Duodenal mucosa (tissue), 2 donors: Measurements from ENCODE around the gene MTX1.
"Not testable (repeated sequence)": the region's sequence is repeated elsewhere in the genome, so short reads cannot be mapped to it uniquely, and the experiment has no call there.

Experiments used
- H3K27ac ChIP-seq: one replicate; pipeline ENCODE4 v1.7.0; 2013; ENCODE audit warnings: low read depth, low read length
- H3K27me3 ChIP-seq, 2 donors: one replicate each; pipeline ENCODE4 v1.7.0; 2013; ENCODE audit warnings: low read length in 2 of 2, control low read depth in 1 of 2; ENCODE audit not compliant: insufficient read depth in 2 of 2, control insufficient read depth in 1 of 2
- H3K36me3 ChIP-seq, 2 donors: one replicate each; pipeline ENCODE4 v1.7.0; 2013; ENCODE audit warnings: low read length in 2 of 2, control low read depth in 1 of 2; ENCODE audit not compliant: insufficient read depth in 2 of 2, control insufficient read depth in 1 of 2
- H3K4me1 ChIP-seq, 2 donors: one replicate each; pipeline ENCODE4 v1.7.0; 2013; ENCODE audit warnings: low read length in 2 of 2, control low read depth in 1 of 2; ENCODE audit not compliant: insufficient read depth in 2 of 2, control insufficient read depth in 1 of 2
- H3K4me3 ChIP-seq, 2 donors: one replicate each; pipeline ENCODE4 v1.7.0; 2013; ENCODE audit warnings: low read length in 2 of 2, low read depth in 1 of 2
- H3K9ac ChIP-seq, 2 donors: one replicate each; pipeline ENCODE4 v1.7.0; 2013; ENCODE audit warnings: low read length in 2 of 2, low read depth in 1 of 2
- H3K9me3 ChIP-seq, 2 donors: one replicate each; pipeline ENCODE4 v1.7.0; 2013; ENCODE audit warnings: low read length in 2 of 2, control low read depth in 1 of 2; ENCODE audit not compliant: control insufficient read depth in 1 of 2

The MTX1 gene, protein sequence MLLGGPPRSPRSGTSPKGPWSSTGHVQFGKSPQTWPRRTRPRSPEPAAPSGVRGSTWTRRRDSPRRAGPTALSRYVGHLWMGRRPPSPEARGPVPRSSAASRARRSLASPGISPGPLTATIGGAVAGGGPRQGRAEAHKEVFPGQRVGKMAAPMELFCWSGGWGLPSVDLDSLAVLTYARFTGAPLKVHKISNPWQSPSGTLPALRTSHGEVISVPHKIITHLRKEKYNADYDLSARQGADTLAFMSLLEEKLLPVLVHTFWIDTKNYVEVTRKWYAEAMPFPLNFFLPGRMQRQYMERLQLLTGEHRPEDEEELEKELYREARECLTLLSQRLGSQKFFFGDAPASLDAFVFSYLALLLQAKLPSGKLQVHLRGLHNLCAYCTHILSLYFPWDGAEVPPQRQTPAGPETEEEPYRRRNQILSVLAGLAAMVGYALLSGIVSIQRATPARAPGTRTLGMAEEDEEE

DNA sequence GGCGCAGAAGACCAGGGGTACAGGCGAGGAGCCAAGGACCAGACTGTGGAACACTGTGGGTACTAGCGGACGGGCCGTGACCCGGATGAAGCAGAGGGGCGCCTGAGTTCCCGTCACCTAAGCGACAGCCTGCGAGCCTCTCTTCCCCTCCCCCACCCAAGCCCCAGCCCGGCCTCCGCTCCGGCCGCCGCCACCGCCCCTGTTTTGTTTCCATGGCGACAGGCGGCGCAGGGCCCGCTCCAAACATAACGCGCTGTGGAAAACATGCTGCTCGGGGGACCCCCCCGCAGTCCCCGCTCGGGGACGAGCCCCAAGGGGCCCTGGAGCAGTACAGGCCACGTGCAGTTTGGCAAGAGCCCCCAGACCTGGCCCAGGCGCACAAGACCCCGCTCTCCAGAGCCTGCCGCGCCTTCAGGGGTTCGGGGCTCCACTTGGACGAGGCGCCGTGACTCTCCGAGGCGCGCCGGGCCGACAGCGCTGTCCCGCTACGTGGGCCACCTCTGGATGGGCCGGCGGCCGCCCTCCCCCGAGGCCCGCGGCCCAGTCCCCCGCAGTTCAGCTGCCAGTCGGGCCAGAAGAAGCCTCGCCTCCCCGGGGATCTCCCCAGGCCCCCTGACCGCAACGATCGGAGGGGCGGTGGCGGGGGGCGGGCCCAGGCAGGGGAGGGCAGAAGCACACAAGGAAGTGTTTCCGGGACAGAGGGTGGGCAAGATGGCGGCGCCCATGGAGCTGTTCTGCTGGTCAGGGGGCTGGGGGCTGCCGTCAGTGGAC, at the start of gene MTX1:
TSS of gene MTX1 (plus strand) at position 155 of the 771 bp plus-strand sequence. CDS start at position 265, 110 bp downstream.
- Histone ChIP-seq H3K27me3 (no peaks in the 10 kb centered on the region), H3K9me3 (no peaks in the 10 kb centered on the region), H3K9ac (peak within 1 kb of the TSS; percentile 71 to 85), H3K36me3 (peaks cover 0 to 4% of the 10 kb centered on the region in 2 donors), H3K4me3 (peak within 1 kb of the TSS; percentile 84 to 91), H3K4me1 (peaks cover 21 to 26% of the 10 kb centered on the region in 2 donors), H3K27ac (peak within 1 kb of the TSS; percentile 99)

- no peak overlapping the region for H3K27ac ChIP-seq
- H3K4me3 ChIP-seq: no peak overlapping the region
- no peaks in the 10 kb centered on the region for H3K9me3 ChIP-seq
- H3K27me3 ChIP-seq: no peaks in the 10 kb centered on the region
- H3K9ac ChIP-seq: no peak overlapping the region
- H3K36me3 ChIP-seq: no peaks in the 10 kb centered on the region
- H3K4me1 ChIP-seq: no peaks in the 10 kb centered on the region
Measured at GRCh38 chr1:155158991-155159390, 49.5 kb upstream of the MTX1 start.

DNA sequence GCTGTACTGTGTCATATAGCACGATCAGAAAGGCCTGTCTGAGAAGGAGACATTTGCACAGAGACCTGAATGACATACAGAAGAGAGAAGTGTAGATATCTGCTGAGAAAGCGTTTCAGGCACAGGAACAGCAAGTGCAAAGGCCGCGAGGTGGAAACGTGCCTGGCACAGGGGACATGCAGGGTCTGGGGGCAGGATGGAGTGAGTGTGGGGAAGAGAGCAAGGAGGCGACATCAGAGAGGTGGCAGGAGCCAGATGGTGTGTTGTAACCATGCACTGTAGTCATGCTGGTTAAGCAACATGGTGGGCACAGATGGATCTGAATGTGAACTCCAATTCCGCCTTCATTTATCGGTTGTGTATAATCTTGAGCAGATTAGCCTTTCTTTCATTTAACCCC, 48.4 kb upstream of the MTX1 start:
- H3K9ac ChIP-seq: no peak overlapping the region
- H3K36me3 ChIP-seq: no peaks in the 10 kb centered on the region
- no peaks in the 10 kb centered on the region for H3K4me1 ChIP-seq
- H3K9me3 ChIP-seq: no peaks in the 10 kb centered on the region
- no peak overlapping the region for H3K4me3 ChIP-seq
- no peak overlapping the region for H3K27ac ChIP-seq
- H3K27me3 ChIP-seq: no peaks in the 10 kb centered on the region

- not testable (repeated sequence) for H3K4me3 ChIP-seq, H3K36me3 ChIP-seq, H3K27me3 ChIP-seq, H3K9ac ChIP-seq, H3K27ac ChIP-seq, H3K4me1 ChIP-seq, H3K9me3 ChIP-seq
Measured at GRCh38 chr1:155162631-155163030, 45.9 kb upstream of the MTX1 start.

- H3K36me3 ChIP-seq, H3K4me3 ChIP-seq, H3K27ac ChIP-seq, H3K9ac ChIP-seq, H3K4me1 ChIP-seq, H3K9me3 ChIP-seq, H3K27me3 ChIP-seq: not testable (repeated sequence)
Measured at GRCh38 chr1:155163785-155164184, 44.7 kb upstream of the MTX1 start.

- not testable (repeated sequence) for H3K4me3 ChIP-seq, H3K27me3 ChIP-seq, H3K4me1 ChIP-seq, H3K9ac ChIP-seq, H3K27ac ChIP-seq, H3K9me3 ChIP-seq
- peaks cover 0 to 12% of the 10 kb centered on the region in 2 donors for H3K36me3 ChIP-seq
Measured at GRCh38 chr1:155164625-155165024, 43.9 kb upstream of the MTX1 start.

GRCh38 chr1:155166051-155166470, 42.4 kb upstream of the MTX1 start:
- no peaks in the 10 kb centered on the region for H3K9me3 ChIP-seq
- peaks cover 0 to 19% of the 10 kb centered on the region in 2 donors for H3K36me3 ChIP-seq
- no peak overlapping the region for H3K27ac ChIP-seq
- no peak overlapping the region for H3K4me3 ChIP-seq
- no peaks in the 10 kb centered on the region for H3K27me3 ChIP-seq
- no peak overlapping the region for H3K9ac ChIP-seq
- peaks cover 5 to 8% of the 10 kb centered on the region in 2 donors for H3K4me1 ChIP-seq

DNA sequence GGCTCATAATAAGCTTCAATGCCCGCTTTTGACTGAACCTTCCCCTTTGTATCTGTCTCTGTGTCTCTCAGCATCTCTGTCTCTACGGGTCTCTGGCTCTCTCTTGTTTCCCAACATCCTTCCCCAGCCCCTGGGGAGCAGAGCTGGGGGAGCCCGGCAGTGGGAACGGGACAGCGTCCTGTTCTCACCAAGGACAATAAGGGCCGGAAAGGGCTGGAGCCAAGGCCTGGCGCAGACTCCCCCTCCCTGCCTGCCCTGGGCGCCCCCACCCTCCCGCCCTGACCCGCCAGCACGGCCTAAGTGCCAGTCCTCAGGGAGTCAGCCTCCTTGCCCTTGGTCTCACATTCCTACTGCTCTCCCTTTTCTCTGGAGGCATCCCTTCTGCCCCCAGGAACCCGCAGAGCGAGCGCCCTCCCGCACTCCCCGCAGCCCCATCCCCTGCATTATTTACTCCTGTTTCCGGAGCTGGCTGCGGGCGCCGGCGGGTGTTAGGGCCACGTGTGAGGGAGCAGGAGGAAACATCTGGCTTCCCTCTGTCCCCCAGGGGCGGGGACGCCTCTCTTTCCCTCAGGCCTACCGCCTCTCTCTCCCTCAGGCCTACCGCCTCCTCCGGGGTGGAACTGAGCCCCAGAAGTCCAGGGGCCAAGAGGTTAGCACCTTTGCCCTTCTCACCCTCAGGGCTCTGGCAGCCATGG, 41.9 kb upstream of the MTX1 start:
- H3K9me3 ChIP-seq: no peaks in the 10 kb centered on the region
- no peak overlapping the region for H3K4me3 ChIP-seq
- peaks cover 0 to 19% of the 10 kb centered on the region in 2 donors for H3K36me3 ChIP-seq
- H3K27ac ChIP-seq: no peak overlapping the region
- peaks cover 5 to 8% of the 10 kb centered on the region in 2 donors for H3K4me1 ChIP-seq
- no peaks in the 10 kb centered on the region for H3K27me3 ChIP-seq
- no peak overlapping the region for H3K9ac ChIP-seq

DNA sequence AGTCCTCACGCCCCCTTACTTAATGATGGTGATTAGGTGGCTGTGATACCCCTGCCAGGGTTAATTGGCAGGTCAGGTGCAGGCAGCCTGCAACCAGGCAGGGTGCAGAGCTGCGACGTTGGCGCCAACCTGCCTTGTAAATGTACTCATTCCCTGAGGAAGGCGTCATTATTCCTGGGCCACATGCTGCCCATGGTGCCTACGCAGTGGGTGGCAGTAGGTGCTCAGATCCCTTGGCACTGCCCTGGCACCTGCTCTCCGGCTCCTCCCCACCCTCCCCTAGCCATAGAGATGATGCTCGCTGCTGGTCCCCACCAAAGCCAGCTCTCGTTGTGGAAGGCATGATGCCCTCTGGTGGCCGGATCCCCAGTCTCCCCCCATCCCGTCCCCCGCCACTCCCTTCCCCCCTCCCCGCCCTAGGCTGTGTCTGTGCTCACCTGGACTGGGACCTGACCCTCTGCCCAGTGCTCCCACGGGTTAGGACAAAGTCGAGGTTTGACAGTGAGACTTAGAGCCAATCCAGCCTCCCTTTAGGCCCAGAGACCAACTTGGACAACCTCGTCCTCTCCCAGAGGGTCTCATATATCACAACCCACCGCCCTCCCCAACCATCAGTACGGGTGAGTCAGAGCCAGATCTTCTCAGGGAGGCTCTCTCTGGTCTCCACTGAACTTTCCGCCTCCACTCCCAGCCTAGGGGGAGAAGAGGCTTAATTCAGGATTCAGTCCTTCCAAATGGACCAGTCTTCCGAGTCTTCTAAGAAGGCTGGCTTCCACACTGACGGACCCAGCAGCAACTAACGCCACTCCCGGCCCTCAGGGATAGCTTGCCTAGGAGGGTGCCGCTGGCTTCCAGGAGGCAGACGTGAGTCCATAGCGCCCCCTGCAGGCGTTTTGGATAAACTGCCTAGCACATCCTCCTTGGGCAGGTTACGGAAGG, 41.1 kb upstream of the MTX1 start:
- H3K27me3 ChIP-seq: no peaks in the 10 kb centered on the region
- no peaks in the 10 kb centered on the region for H3K9me3 ChIP-seq
- H3K27ac ChIP-seq: no peak overlapping the region
- peaks cover 12 to 15% of the 10 kb centered on the region in 2 donors for H3K4me1 ChIP-seq
- no peak overlapping the region for H3K9ac ChIP-seq
- H3K36me3 ChIP-seq: peaks cover 0 to 19% of the 10 kb centered on the region in 2 donors
- H3K4me3 ChIP-seq: peak overlapping the region; percentile 14 to 46
